ENCODE data around the gene CCDC92B. TPM values are rescaled to one million over a fixed set of nuclear protein-coding genes. Genes with fewer than 3 reads are reported as not detected.
"Not testable (repeated sequence)": the region's sequence is repeated elsewhere in the genome, so short reads cannot be mapped to it uniquely, and the experiment has no call there.

CCDC92B gene
- total RNA-seq, 2 donors from 2014 or later, result 0.13 to 0.37 TPM

DNA sequence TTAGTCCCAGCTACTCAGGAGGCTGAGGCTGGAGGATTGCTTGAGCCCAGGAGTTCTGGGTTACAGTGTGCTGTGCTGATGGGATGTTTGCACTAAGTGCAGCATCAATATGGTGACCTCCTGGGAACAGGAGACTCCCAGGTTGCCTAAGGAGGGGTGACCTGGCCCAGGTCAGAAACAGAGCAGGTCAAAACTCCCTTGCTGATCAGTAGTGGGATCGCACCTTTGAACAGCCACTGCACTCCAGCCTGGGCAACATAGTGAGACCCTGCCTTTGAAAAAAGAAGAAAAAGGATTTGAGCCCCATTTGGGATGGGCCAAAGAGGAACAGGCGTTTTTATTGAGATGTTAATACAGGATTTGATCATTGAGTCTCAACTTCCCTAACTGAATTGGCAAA lies 68.5 kb downstream of the CCDC92B start:
- H3K36me3 Mint-ChIP-seq (ENCODE audit: low read depth), result peaks cover 4% of the 10 kb centered on the region
- H3K27me3 Mint-ChIP-seq, result no peaks in the 10 kb centered on the region
- DNase-seq (no peak), ATAC-seq (no peak)
- H3K9me3 ChIP-seq (ENCODE audit: control insufficient read depth, low read length, poor library complexity, severe bottlenecking), result no peaks in the 10 kb centered on the region
- H3K27ac Mint-ChIP-seq, result peak overlapping the region; percentile 34
- H3K4me1 Mint-ChIP-seq, result no peaks in the 10 kb centered on the region
- no peak overlapping the region for H3K4me3 Mint-ChIP-seq

DNA sequence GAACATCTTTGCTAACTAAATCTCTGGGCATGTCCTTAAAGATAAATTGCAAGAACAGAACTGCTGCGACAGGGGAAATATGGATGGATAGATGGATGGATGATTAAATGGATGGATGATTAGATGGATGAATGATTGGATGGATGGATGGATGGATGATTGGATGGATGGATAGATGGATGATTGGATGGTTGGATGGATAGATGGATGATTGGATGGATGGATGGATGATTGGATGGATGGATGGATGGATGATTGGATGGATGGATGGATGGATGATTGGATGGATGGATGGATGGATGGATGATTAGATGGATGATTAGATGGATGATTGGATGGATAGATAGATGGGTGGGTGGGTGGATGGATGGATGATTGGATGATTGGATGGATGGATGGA lies 70.2 kb downstream of the CCDC92B start:
- not testable (repeated sequence) for DNase-seq; H3K4me1 Mint-ChIP-seq; ATAC-seq; H3K27me3 Mint-ChIP-seq; H3K4me3 Mint-ChIP-seq; H3K36me3 Mint-ChIP-seq (ENCODE audit: low read depth); H3K27ac Mint-ChIP-seq; H3K9me3 ChIP-seq (ENCODE audit: control insufficient read depth, low read length, poor library complexity, severe bottlenecking)

Other genes with a start within 250 kb of the CCDC92B start
- 10 to 100 TPM; 34.4 to 38.8 TPM for gene METTL16, start 237.8 kb downstream of the CCDC92B start, total RNA-seq
- gene PAFAH1B1, start 156.0 kb downstream of the CCDC92B start, total RNA-seq, result 100 to 1,000 TPM; 149 to 165 TPM
- gene CLUH, start 37.9 kb downstream of the CCDC92B start, total RNA-seq, result 10 to 100 TPM; 55.2 to 68.6 TPM
- 100 to 1,000 TPM in 1 of 2 donors, 10 to 100 TPM in 1; 77.3 to 109 TPM for gene RAP1GAP2, start 46.8 kb upstream of the CCDC92B start, total RNA-seq